Measurements from ENCODE around the gene ITGB2. TPM values are rescaled to one million over a fixed set of nuclear protein-coding genes. Genes with fewer than 3 reads are reported as not detected.

Gene ITGB2
- under 1 TPM in 5 of 8 experiments, not detected in 3; 0.05 to 0.85 (median 0.56) TPM for total RNA-seq

- Histone ChIP-seq H3K4me1 (replicated peaks in 1 of 2) (no peaks in the 10 kb centered on the region), H3K4me3 (no peak within 1 kb of the TSS), H3K27ac (no peak within 1 kb of the TSS)
- in situ Hi-C loops (cut with MboI; ENCODE audit: low pct_unique_long_range_greater_than_20kb in 2 of 9, low sequenced_read_pairs in 9 of 9, unreplicated experiment in 9 of 9): no loop called here
- WGBS, 10 experiments: 8 to 95% (median 62%) methylated on average over 2 to 14 of the region's 29 CpGs; no CpG with 5 or more reads in 2 of the 10 experiments
- ATAC-seq (replicated peaks in 6 of 8): peak in 1 of 8 experiments; percentile 2
Observed at GRCh38 chr21:44920694-44921604, at the start of gene ITGB2. Gene ITGB2 (minus strand): TSS chr21:44920899. CDS start chr21:44910782, 10,117 bp downstream.

- in situ Hi-C loops (cut with MboI; ENCODE audit: low pct_unique_long_range_greater_than_20kb in 2 of 9, low sequenced_read_pairs in 9 of 9, unreplicated experiment in 9 of 9): loop anchor here in 4 of 9 experiments (25.0 kb wide), 2 partner anchors 167 to 317 kb away; partner anchors contain the start of gene POFUT2 (in 1 of the 4)
- Histone ChIP-seq H3K4me1 (replicated peaks in 1 of 2) (no peaks in the 10 kb centered on the region), H3K27ac (peak overlapping the region in 1 of 2 donors; percentile 64), H3K4me3 (no peak overlapping the region)
- 76 to 100% (median 92%) methylated on average over 1 to 11 of the region's 24 CpGs; no CpG with 5 or more reads in 3 of the 10 experiments for WGBS, 10 experiments
- ATAC-seq (replicated peaks in 6 of 8): peak in 5 of 8 experiments; percentile 63 to 88 (median 81)
Observed at GRCh38 chr21:44969931-44970755, 49.4 kb upstream of the ITGB2 start.

- Histone ChIP-seq H3K27ac (no peak overlapping the region), H3K4me1 (replicated peaks in 1 of 2) (no peaks in the 10 kb centered on the region), H3K4me3 (no peak overlapping the region)
- WGBS, 10 experiments: 85 to 100% (median 95%) methylated on average over 1 to 16 of the region's 20 CpGs; no CpG with 5 or more reads in 4 of the 10 experiments
- no peak for ATAC-seq (replicated peaks in 6 of 8)
- in situ Hi-C loops (cut with MboI; ENCODE audit: low pct_unique_long_range_greater_than_20kb in 2 of 9, low sequenced_read_pairs in 9 of 9, unreplicated experiment in 9 of 9): loop anchor here in 4 of 9 experiments (25.0 kb wide), 2 partner anchors 168 to 318 kb away; partner anchors contain the start of gene POFUT2 (in 1 of the 4)
Observed at GRCh38 chr21:44969066-44969670, 48.5 kb upstream of the ITGB2 start.

GRCh38 chr21:44967082-44968047, 46.7 kb upstream of the ITGB2 start:
- Histone ChIP-seq H3K4me3 (no peak overlapping the region), H3K4me1 (replicated peaks in 1 of 2) (no peaks in the 10 kb centered on the region), H3K27ac (no peak overlapping the region)
- in situ Hi-C loops (cut with MboI; ENCODE audit: low pct_unique_long_range_greater_than_20kb in 2 of 9, low sequenced_read_pairs in 9 of 9, unreplicated experiment in 9 of 9): loop anchor here in 4 of 9 experiments (25.0 kb wide), 2 partner anchors 170 to 320 kb away; partner anchors contain the start of gene POFUT2 (in 1 of the 4)
- 80 to 96% (median 89%) methylated on average over 1 to 6 of the region's 38 CpGs; no CpG with 5 or more reads in 6 of the 10 experiments for WGBS, 10 experiments
- peak in 1 of 8 experiments; percentile 4 for ATAC-seq (replicated peaks in 6 of 8)

- no peak overlapping the region for H3K4me3 ChIP-seq
- WGBS, 10 experiments: 29 to 100% (median 77%) methylated on average over 1 to 17 of the region's 30 CpGs; no CpG with 5 or more reads in 2 of the 10 experiments
- H3K27ac ChIP-seq: no peak overlapping the region
- peak in 3 of 8 experiments; percentile 49 to 77 (median 58) for ATAC-seq (replicated peaks in 6 of 8)
- H3K4me1 ChIP-seq (replicated peaks in 1 of 2): no peaks in the 10 kb centered on the region
- in situ Hi-C loops (cut with MboI; ENCODE audit: low pct_unique_long_range_greater_than_20kb in 2 of 9, low sequenced_read_pairs in 9 of 9, unreplicated experiment in 9 of 9): loop anchor here in 4 of 9 experiments (25.0 kb wide), 2 partner anchors 171 to 321 kb away; partner anchors contain the start of gene POFUT2 (in 1 of the 4)
Observed at GRCh38 chr21:44966135-44967081, 45.7 kb upstream of the ITGB2 start.

- Histone ChIP-seq H3K27ac (no peak overlapping the region), H3K4me1 (replicated peaks in 1 of 2) (no peaks in the 10 kb centered on the region), H3K4me3 (no peak overlapping the region)
- in situ Hi-C loops (cut with MboI; ENCODE audit: low pct_unique_long_range_greater_than_20kb in 2 of 9, low sequenced_read_pairs in 9 of 9, unreplicated experiment in 9 of 9): loop anchor here in 4 of 9 experiments (25.0 kb wide), 2 partner anchors 172 to 322 kb away; partner anchors contain the start of gene POFUT2 (in 1 of the 4)
- no peak for ATAC-seq (replicated peaks in 6 of 8)
- WGBS, 10 experiments: 90 to 100% (median 96%) methylated on average over 1 to 5 of the region's 17 CpGs; no CpG with 5 or more reads in 6 of the 10 experiments
Observed at GRCh38 chr21:44965251-44966022, 44.7 kb upstream of the ITGB2 start.

- in situ Hi-C loops (cut with MboI; ENCODE audit: low pct_unique_long_range_greater_than_20kb in 2 of 9, low sequenced_read_pairs in 9 of 9, unreplicated experiment in 9 of 9): loop anchor here in 4 of 9 experiments (25.0 kb wide), 2 partner anchors 173 to 323 kb away; partner anchors contain the start of gene POFUT2 (in 1 of the 4)
- peaks cover 0 to under 1% of the 10 kb centered on the region in 2 donors for H3K4me1 ChIP-seq (replicated peaks in 1 of 2)
- ATAC-seq (replicated peaks in 6 of 8): no peak
- no peak overlapping the region for H3K4me3 ChIP-seq
- H3K27ac ChIP-seq: no peak overlapping the region
- 76 to 100% (median 94%) methylated on average over 2 to 8 of the region's 12 CpGs; no CpG with 5 or more reads in 2 of the 10 experiments for WGBS, 10 experiments
Observed at GRCh38 chr21:44964381-44964780, 43.7 kb upstream of the ITGB2 start.

GRCh38 chr21:44962403-44962966, 41.8 kb upstream of the ITGB2 start:
- H3K4me1 ChIP-seq (replicated peaks in 1 of 2): peaks cover 0 to 10% of the 10 kb centered on the region in 2 donors
- WGBS, 10 experiments: 31 to 100% (median 88%) methylated on average over 3 to 9 of the region's 9 CpGs; no CpG with 5 or more reads in 1 of the 10 experiments
- in situ Hi-C loops (cut with MboI; ENCODE audit: low pct_unique_long_range_greater_than_20kb in 2 of 9, low sequenced_read_pairs in 9 of 9, unreplicated experiment in 9 of 9): loop anchor here in 4 of 9 experiments (25.0 kb wide), 2 partner anchors 175 to 325 kb away; partner anchors contain the start of gene POFUT2 (in 1 of the 4)

GRCh38 chr21:44960141-44961092, 39.7 kb upstream of the ITGB2 start:
- Histone ChIP-seq H3K4me1 (replicated peaks in 1 of 2) (peaks cover 0 to 15% of the 10 kb centered on the region in 2 donors), H3K27ac (no peak overlapping the region), H3K4me3 (no peak overlapping the region)
- 67 to 100% (median 96%) methylated on average over 1 to 12 of the region's 23 CpGs for WGBS, 10 experiments
- no peak for ATAC-seq (replicated peaks in 6 of 8)
- in situ Hi-C loops (cut with MboI; ENCODE audit: low pct_unique_long_range_greater_than_20kb in 2 of 9, low sequenced_read_pairs in 9 of 9, unreplicated experiment in 9 of 9): loop anchor here in 4 of 9 experiments (25.0 kb wide), 2 partner anchors 177 to 327 kb away; partner anchors contain the start of gene POFUT2 (in 1 of the 4)

More at GRCh38 chr21:44962403-44962966, 41.8 kb upstream of the ITGB2 start:
- ATAC-seq (replicated peaks in 6 of 8): no peak
- H3K27ac ChIP-seq: no peak overlapping the region
- no peak overlapping the region for H3K4me3 ChIP-seq
